Esophagus muscularis mucosa (tissue), 4 donors: ENCODE results near the gene ATP13A3.

Experiments used
- EP300 ChIP-seq: sonication (generic); formaldehyde crosslinking; IDR thresholded peaks from one replicate; pipeline ENCODE4 v1.6.1; 2017; ENCODE audit warnings: antibody characterized with exemption
- POLR2A ChIP-seq: fragments of 450-650 bp; IDR thresholded peaks from one replicate; pipeline ENCODE4 v1.6.1; 2017; ENCODE audit warnings: antibody characterized with exemption, moderate library complexity, mild to moderate bottlenecking, low read depth
- TF ChIP-seq, protein P1 (sequence below), 3 experiments: fragments of 200-600 bp in 2 of 3; fragments of 450-650 bp in 1 of 3; sonication (generic) in 2 of 3; IDR thresholded peaks; one replicate each; pipeline ENCODE4 v1.5.1; 2017 to 2019; ENCODE audit warnings: antibody characterized with exemption in 3 of 3, mild to moderate bottlenecking in 2 of 3, moderate library complexity in 1 of 3

DNA sequence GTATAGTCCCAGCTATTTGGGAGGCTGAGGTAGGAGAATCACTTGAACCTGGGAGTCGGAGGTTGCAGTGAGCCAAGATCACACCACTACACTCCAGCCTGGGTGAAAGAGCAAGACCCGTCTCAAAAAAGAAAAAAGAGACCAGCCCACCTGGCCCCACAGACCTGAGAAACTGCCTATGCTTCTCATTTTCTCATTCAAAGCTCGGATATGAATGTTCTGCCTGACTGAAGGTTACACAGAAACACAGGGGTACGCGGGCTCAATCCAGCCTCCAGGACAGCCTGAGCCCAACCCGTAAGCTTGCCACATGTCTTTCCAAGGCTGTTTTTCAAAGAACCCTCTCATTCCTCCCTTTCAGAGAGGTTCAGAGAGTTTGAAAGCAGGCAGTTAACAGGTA is 107.6 kb downstream of the ATP13A3 start:
- TF ChIP-seq, protein P1, sequence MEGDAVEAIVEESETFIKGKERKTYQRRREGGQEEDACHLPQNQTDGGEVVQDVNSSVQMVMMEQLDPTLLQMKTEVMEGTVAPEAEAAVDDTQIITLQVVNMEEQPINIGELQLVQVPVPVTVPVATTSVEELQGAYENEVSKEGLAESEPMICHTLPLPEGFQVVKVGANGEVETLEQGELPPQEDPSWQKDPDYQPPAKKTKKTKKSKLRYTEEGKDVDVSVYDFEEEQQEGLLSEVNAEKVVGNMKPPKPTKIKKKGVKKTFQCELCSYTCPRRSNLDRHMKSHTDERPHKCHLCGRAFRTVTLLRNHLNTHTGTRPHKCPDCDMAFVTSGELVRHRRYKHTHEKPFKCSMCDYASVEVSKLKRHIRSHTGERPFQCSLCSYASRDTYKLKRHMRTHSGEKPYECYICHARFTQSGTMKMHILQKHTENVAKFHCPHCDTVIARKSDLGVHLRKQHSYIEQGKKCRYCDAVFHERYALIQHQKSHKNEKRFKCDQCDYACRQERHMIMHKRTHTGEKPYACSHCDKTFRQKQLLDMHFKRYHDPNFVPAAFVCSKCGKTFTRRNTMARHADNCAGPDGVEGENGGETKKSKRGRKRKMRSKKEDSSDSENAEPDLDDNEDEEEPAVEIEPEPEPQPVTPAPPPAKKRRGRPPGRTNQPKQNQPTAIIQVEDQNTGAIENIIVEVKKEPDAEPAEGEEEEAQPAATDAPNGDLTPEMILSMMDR (IDR thresholded peaks at IDR 0.05): no peak
- TF ChIP-seq EP300 (no peak), POLR2A (no peak)
